Activated CD8-positive, alpha-beta memory T cell treated with anti-CD3 and anti-CD28 coated beads for 36 hours (primary cell): ENCODE results near the gene MESD. TPM values are rescaled to one million over a fixed set of nuclear protein-coding genes. Genes with fewer than 3 reads are reported as not detected.

Source experiments
- CTCF ChIA-PET: fragments of 350-600 bp; sonication (Branson Sonifier 250); formaldehyde crosslinking; loops from one replicate; lab custom pipeline; 2021; ENCODE audit warnings: antibody characterized with exemption; lab: Charles Lee
- POLR2A ChIA-PET: fragments of 350-600 bp; sonication (Branson Sonifier 250); formaldehyde crosslinking; loops from one replicate; lab custom pipeline; 2021; ENCODE audit warnings: antibody characterized with exemption; lab: Charles Lee
- total RNA-seq, 2 experiments: library from RNA; stranded (reverse); gene quantifications; one replicate each; pipeline ENCODE4 v1.2.3, GENCODE V29; 2021

Gene MESD
- total RNA-seq, 2 experiments from 2014 or later = 26.5 to 28.1 TPM

DNA sequence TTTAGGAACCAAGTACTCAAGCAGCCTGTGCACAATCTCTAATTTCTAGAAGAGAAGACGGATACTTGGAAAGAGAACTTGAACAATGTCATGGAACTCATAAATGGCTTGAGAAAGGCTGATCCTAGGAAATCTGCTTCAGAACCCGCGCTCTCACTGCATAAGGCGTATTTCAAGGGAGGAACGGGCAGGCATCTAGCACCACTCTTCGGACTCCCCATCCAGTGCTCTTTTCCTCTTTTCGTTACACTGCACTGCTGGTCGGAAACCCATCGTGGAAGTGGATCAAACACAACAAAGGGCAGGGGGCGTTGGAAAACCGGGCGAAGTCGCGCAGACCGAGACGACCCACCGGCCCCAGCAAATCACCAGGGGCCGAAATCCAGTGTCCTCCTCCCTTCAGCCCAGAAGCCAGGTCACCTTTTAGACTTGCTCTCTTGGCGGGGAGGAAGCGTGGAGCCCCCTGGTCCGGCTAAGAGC lies 10.6 kb upstream of the MESD start:
- POLR2A ChIA-PET = interaction anchor here (1.0 to 2.2 kb wide), 4 partner anchors 9 to 24 kb away, joined by 3 to 14 read pairs (median 6); no protein-coding TSS in a partner anchor
- CTCF ChIA-PET = interaction anchor here (1.1 to 1.9 kb wide), 3 partner anchors 10 to 266 kb away, joined by 3 to 9 read pairs (median 8); no protein-coding TSS in a partner anchor

DNA sequence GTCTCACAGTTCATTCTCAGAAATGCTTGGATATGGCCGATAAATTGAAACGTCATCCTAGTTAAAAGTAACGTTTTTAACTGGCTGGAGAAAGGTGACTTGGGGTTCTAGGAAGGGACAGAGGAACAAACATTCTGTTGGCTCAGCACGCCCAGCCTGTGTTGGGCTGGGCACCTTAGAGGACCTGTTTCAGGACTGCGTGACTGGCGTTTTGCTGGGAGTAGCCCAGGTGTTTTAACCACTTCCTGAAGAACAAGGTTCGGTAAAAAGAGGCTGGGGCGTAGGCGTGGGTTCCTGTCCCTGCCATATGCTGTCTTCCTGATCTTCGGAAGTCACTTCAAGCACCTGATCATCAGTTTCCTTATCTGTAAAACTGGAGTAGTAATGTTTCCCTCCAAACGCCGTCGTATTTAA lies 10.0 kb upstream of the MESD start:
- CTCF ChIA-PET = interaction anchor here (0.9 kb wide), 1 partner anchor 32 kb away, joined by 3 read pairs; no protein-coding TSS in a partner anchor

GRCh38 chr15:80998251-80998650 lies 8.6 kb upstream of the MESD start:
- ChIA-PET CTCF (interaction anchor here (1.2 to 1.7 kb wide), 2 partner anchors 12 to 268 kb away, joined by 4 to 6 read pairs; no protein-coding TSS in a partner anchor), POLR2A (no interaction called here)

More for the DNA sequence above, 10.0 kb upstream of the MESD start:
- POLR2A ChIA-PET = interaction anchor here (1.0 to 2.1 kb wide), 3 partner anchors 10 to 24 kb away, joined by 3 to 14 read pairs (median 4); no protein-coding TSS in a partner anchor

- POLR2A ChIA-PET = no interaction called here
- CTCF ChIA-PET = interaction anchor here (1.2 to 1.7 kb wide), 2 partner anchors 13 to 268 kb away, joined by 4 to 6 read pairs; no protein-coding TSS in a partner anchor
Observed at GRCh38 chr15:80997692-80998091, 8.1 kb upstream of the MESD start.

DNA sequence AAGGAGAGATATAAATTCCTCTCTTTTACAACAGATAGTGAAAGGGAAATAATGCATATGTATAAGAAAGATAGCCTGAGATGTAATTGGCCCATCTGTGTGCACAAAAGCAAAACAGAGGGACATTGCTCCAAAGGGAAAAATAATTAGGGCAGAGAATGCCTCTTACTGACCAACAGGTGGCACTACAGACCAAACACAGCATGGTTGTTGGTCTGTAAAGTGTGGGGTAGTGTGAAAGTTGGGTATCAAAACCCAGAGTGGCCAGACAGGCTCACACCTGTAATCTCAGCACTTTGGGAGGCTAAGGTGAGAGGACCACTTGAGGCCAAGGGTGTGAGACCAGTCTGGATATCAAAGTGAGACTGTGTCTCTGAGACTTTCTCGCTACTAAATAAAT lies 6.6 kb upstream of the MESD start:
- ChIA-PET POLR2A (no interaction called here), CTCF (no interaction called here)

DNA sequence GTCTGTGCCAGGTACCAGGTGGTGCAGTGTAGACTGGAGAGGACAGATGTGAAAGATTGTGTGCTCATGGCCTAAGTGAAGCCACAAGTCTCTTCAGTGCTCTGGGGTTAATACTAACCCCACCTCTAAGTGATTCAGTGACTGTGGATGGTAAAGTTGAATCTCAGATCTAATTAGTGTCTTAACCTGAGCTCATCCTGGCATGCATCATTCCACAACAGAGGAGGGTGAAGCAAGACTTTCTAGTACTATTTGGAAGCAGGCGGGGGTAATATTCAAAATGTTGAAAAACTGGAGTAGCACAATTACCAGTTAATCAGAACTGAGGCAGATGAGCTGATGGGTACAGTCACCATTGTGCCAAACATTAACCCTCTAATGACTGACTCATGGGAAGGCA lies 2.8 kb upstream of the MESD start:
- CTCF ChIA-PET = interaction anchor here (0.7 kb wide), 1 partner anchor 274 kb away, joined by 3 read pairs; no protein-coding TSS in a partner anchor
- POLR2A ChIA-PET = no interaction called here

DNA sequence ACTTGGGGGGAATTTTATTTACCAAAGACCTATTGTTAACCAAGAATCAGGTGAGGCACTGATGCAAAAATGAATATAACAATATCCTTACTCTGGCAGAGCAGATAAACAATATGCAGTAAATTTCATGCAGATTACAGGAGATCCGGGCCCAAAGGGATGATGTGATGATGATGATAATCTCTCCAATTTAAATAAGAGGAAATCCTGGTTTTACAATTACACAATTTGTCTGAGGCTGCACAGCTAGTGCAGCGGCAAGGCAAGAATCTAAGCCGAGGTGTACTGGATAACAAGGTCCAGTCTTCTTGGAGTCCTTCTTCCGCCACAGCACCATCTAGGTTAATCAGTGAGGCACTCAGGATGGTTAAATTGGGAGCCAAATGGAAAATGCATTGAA lies 2.4 kb upstream of the MESD start:
- ChIA-PET POLR2A (interaction anchor here (1.4 kb wide), 1 partner anchor 9 kb away, joined by 7 read pairs; the partner anchor contains the start of gene TLNRD1), CTCF (no interaction called here)

DNA sequence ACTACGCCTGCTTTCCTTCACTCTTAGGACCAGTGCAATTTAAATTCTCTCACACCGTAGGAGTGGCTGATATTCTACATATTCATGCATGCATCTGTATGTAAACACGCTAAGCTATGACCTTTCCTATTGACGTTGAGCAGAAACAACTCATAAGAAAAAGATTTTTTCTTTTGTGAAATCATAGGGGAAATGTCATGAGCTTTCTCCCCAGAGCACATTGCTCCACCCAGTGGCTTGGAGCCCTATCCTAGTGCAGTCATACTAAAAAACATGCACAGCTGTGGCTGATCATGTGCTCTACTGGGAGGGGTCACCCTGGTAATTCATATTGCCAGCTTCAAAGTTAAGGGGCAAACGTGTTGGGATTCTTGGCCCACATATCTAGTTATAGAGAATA lies 1.8 kb upstream of the MESD start:
- CTCF ChIA-PET = interaction anchor here (0.6 to 1.9 kb wide), 4 partner anchors 9 to 274 kb away, joined by 3 to 9 read pairs (median 6); partner anchors contain the start of gene TLNRD1

GRCh38 chr15:80990955-80991354 lies 1.3 kb upstream of the MESD start:
- CTCF ChIA-PET = interaction anchor here (0.6 to 1.9 kb wide), 5 partner anchors 8 to 275 kb away, joined by 3 to 9 read pairs (median 4); partner anchors contain the start of gene TLNRD1
- POLR2A ChIA-PET = interaction anchor here (0.6 to 1.4 kb wide), 2 partner anchors 10 to 13 kb away, joined by 4 to 7 read pairs; partner anchors contain the start of gene TLNRD1

More for the DNA sequence above, 1.8 kb upstream of the MESD start:
- POLR2A ChIA-PET = interaction anchor here (1.4 kb wide), 1 partner anchor 10 kb away, joined by 7 read pairs; the partner anchor contains the start of gene TLNRD1

DNA sequence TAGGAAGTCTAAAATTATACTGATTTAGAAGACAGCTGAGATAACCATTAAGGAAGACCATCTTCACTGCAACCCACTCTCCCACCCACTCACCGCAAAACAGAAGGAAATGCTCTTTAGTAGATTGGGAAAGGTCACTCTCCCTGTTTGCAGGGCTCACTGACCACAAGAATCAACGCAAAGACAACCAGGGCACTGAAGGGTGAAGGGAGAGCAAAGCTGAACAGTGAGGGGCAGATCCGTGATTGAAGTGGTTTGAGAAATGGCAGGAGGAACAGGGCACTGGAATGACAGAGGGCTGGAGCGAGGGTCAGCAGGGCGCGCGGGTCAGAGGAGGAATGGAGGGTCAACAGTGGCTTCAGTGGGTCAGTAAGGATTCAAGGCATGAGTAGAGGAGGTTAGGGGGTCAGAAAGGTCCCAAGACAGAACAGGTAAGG lies 520 bp downstream of the MESD start:
- POLR2A ChIA-PET = interaction anchor here (1.1 kb wide), 1 partner anchor 293 kb away, joined by 3 read pairs; no protein-coding TSS in a partner anchor
- CTCF ChIA-PET = no interaction called here

DNA sequence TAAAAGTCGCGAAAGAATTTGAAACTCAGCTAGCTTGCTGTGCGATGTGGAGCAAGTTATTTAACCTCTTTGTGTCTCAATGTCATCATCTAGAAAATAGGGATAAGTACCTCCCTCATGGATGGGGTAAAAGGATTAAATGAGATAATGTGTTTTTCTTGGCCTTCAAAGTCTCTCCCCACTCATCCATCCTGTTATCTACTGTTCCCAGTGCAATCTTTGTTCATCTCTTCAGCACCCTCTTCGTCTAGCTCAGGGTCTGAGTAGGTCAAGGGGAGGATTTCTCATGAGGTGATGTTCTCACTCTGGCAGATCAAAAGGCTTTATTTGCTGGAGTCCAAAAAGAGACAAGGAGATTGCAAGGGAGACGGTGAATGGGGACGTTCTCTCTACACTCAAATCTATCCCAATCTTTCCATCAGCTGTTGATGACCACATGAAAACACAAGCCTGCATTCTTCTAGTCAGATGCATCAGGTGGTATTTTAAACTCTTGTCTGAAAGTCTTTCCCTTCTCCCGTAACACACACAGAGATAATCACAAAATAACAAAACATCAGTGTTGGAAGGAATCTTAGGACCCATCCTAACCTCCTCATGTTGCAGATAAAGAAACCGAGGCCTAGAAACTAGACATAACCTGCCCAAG lies 1.3 kb downstream of the MESD start:
- POLR2A ChIA-PET = interaction anchor here (0.6 to 1.1 kb wide), 2 partner anchors 107 to 293 kb away, joined by 3 to 5 read pairs; no protein-coding TSS in a partner anchor
- CTCF ChIA-PET = no interaction called here

GRCh38 chr15:80986487-80986886 lies 3.1 kb downstream of the MESD start:
- CTCF ChIA-PET = interaction anchor here (1.4 kb wide), 1 partner anchor 9 kb away, joined by 3 read pairs; no protein-coding TSS in a partner anchor
- POLR2A ChIA-PET = no interaction called here

DNA sequence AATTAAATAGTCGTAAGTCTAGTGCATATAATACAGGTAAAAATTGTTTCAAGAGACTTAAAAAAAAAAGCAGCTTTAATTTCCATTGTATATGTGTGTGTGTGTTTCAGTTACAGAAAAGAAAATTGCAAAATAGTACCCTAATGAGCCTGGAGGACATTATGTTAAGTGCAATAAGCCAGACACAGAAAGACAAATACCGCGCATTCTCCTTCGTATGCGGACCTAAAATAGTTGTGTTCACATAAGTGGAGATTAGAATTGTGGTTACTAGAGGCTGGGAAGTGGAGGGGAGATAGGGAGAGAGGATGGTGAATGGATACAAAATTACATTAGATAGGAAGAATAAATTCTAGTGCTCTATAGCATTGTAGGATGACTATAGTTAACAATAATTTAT lies 3.6 kb downstream of the MESD start:
- POLR2A ChIA-PET = no interaction called here
- CTCF ChIA-PET = interaction anchor here (1.4 kb wide), 1 partner anchor 8 kb away, joined by 3 read pairs; no protein-coding TSS in a partner anchor

GRCh38 chr15:80984856-80985255 lies 4.8 kb downstream of the MESD start:
- ChIA-PET POLR2A (no interaction called here), CTCF (interaction anchor here (0.6 kb wide), 1 partner anchor 27 kb away, joined by 4 read pairs; no protein-coding TSS in a partner anchor)

- ChIA-PET CTCF (no interaction called here), POLR2A (no interaction called here)
Observed at GRCh38 chr15:80982839-80983238, 6.8 kb downstream of the MESD start.

- POLR2A ChIA-PET = no interaction called here
- CTCF ChIA-PET = no interaction called here
Observed at GRCh38 chr15:80982205-80982604, 7.4 kb downstream of the MESD start.

GRCh38 chr15:80979538-80980200 lies 9.9 kb downstream of the MESD start:
- POLR2A ChIA-PET = no interaction called here
- CTCF ChIA-PET = interaction anchor here (1.1 kb wide), 1 partner anchor 286 kb away, joined by 3 read pairs; no protein-coding TSS in a partner anchor

DNA sequence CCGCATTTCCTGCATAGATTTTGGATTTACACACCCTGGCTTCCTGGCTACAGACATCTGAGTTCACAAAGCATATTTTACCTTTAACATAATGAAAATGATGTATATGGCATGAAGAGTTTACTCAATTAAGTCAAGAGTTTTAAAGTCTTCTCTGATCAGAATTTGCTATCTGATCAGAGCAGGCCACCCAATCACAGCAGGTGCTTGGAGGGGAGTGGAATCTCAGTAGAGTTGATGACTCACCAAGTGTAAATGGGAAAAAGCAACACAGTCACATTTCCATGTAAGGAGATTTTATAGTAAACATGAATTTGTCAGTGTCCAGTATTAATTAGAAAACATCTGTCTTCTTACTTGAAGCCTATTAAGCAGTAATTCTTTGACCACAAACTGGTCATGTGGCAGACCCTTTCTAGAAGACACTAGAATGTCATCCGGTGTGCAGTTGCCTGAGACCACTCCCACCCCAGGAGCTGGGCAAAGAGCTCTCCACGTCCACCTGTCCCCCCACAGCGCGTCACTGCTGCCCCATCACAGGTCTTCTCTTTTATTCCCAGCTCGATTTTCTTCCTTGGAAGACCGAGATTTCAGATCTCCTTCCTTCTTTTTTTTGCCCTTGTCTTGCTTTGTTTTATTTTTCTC lies 10.8 kb downstream of the MESD start:
- CTCF ChIA-PET = no interaction called here
- POLR2A ChIA-PET = no interaction called here
